OCI-LY7 (cell line): ENCODE measurements around the gene IRF2. TPM values are rescaled to one million over a fixed set of nuclear protein-coding genes. Genes with fewer than 3 reads are reported as not detected.
"Not testable (repeated sequence)": the region's sequence is repeated elsewhere in the genome, so short reads cannot be mapped to it uniquely, and the experiment has no call there.

ENCODE experiments used
- BruUV-seq: library from RNA; stranded (reverse); fragments of 400-500 nt; replicated peaks from 2 replicates; lab custom pipeline; 2021; lab: Mats Ljungman, UMichigan
- CTCF ChIA-PET: fragments of 300-600 bp; sonication (Branson Sonifier 250); formaldehyde crosslinking; loops from one replicate; lab custom pipeline; 2022; ENCODE audit warnings: antibody characterized with exemption; ENCODE audit not compliant: unreplicated experiment; lab: Charles Lee
- POLR2A ChIA-PET: fragments of 300-600 bp; sonication (Branson Sonifier 250); formaldehyde crosslinking; loops from one replicate; lab custom pipeline; 2022; ENCODE audit warnings: antibody characterized with exemption; lab: Charles Lee
- DNase-seq: peaks from one replicate; pipeline ENCODE4 v3.0.0-alpha.2; 2015; ENCODE audit warnings: low spot score
- H2AFZ ChIP-seq: fragments of 200-600 bp; sonication (generic), shearing (Covaris generic); 2 replicates; pipeline ENCODE4 v1.6.1; 2014; ENCODE audit warnings: mild to moderate bottlenecking, antibody characterized with exemption, low read length, moderate library complexity
- H3K27ac ChIP-seq: fragments of 200-600 bp; sonication (generic); 2 replicates; pipeline ENCODE4 v1.5.1; 2014; ENCODE audit warnings: mixed run types, low read depth, mild to moderate bottlenecking, moderate library complexity, low read length, inconsistent platforms; ENCODE audit not compliant: poor library complexity, severe bottlenecking
- H3K36me3 ChIP-seq: fragments of 200-600 bp; sonication (generic); 2 replicates; pipeline ENCODE4 v1.6.1; 2014; ENCODE audit warnings: mild to moderate bottlenecking, antibody characterized with exemption, low read length, moderate library complexity, mixed read lengths; ENCODE audit not compliant: insufficient read depth
- H3K4me1 ChIP-seq: fragments of 200-600 bp; sonication (generic); 2 replicates; pipeline ENCODE4 v1.5.1; 2014; ENCODE audit warnings: mild to moderate bottlenecking, low read length; ENCODE audit not compliant: insufficient read depth, poor library complexity, severe bottlenecking
- H3K4me2 ChIP-seq: fragments of 200-600 bp; sonication (generic); 2 replicates; pipeline ENCODE4 v1.6.1; 2014; ENCODE audit warnings: mild to moderate bottlenecking, low read length
- H3K4me3 ChIP-seq: fragments of 200-600 bp; sonication (generic); 2 replicates; pipeline ENCODE4 v1.5.1; 2014; ENCODE audit warnings: mild to moderate bottlenecking, low read depth, low read length; ENCODE audit not compliant: poor library complexity, severe bottlenecking
- H3K79me2 ChIP-seq: fragments of 200-600 bp; sonication (generic); 2 replicates; pipeline ENCODE4 v1.6.1; 2016; ENCODE audit warnings: low read depth, mild to moderate bottlenecking, low read length, moderate library complexity, mixed read lengths; ENCODE audit not compliant: insufficient read depth
- H3K9me2 ChIP-seq: fragments of 200-600 bp; sonication (generic); 2 replicates; pipeline ENCODE4 v1.6.1; 2016; ENCODE audit warnings: mild to moderate bottlenecking, low read length, mixed read lengths; ENCODE audit not compliant: insufficient read depth
- H3K9me3 ChIP-seq: fragments of 200-600 bp; sonication (generic); 2 replicates; pipeline ENCODE4 v1.6.1; 2014; ENCODE audit warnings: mild to moderate bottlenecking, mixed run types, low read length, mixed read lengths
- H4K20me1 ChIP-seq: fragments of 200-600 bp; sonication (generic); 2 replicates; pipeline ENCODE4 v1.6.1; 2014; ENCODE audit warnings: mild to moderate bottlenecking, antibody characterized with exemption, low read length, moderate library complexity, mixed read lengths; ENCODE audit not compliant: insufficient read depth
- CTCF ChIP-seq: fragments of 200-600 bp; sonication (generic); conservative IDR thresholded peaks from 2 replicates; pipeline ENCODE4 v1.5.1; 2014; ENCODE audit warnings: mild to moderate bottlenecking, antibody characterized with exemption, low read length, moderate library complexity, mixed read lengths
- EZH2phosphoT487 ChIP-seq: fragments of 200-600 bp; sonication (generic); IDR thresholded peaks from 2 replicates; pipeline ENCODE4 v1.6.1; 2018; ENCODE audit warnings: low read depth, borderline replicate concordance, mild to moderate bottlenecking, mixed run types, antibody characterized with exemption, low read length, moderate library complexity, mixed read lengths
- intact Hi-C: fragments of 100-400 bp; cut with micrococcal nuclease; formaldehyde crosslinking; loops from one replicate; pipeline ENCODE4 v1.10.0; 2022; ENCODE audit not compliant: unreplicated experiment
- small RNA-seq: library from RNA; depleted of rRNA; stranded (forward); fragments of <200 nt; gene quantifications from one replicate; pipeline ENCODE3, GENCODE V24; 2014
- total RNA-seq, 2 experiments: library from RNA; depleted of rRNA in 1 of 2; stranded (reverse); fragments of >200 nt in 1 of 2; shearing (Covaris generic) in 1 of 2; gene quantifications; 2 replicates each; pipeline ENCODE4 v1.2.3, GENCODE V29; 2014 to 2022

The IRF2 gene
- total RNA-seq, 2 experiments from 2014 or later: 32.3 to 37.8 TPM

DNA sequence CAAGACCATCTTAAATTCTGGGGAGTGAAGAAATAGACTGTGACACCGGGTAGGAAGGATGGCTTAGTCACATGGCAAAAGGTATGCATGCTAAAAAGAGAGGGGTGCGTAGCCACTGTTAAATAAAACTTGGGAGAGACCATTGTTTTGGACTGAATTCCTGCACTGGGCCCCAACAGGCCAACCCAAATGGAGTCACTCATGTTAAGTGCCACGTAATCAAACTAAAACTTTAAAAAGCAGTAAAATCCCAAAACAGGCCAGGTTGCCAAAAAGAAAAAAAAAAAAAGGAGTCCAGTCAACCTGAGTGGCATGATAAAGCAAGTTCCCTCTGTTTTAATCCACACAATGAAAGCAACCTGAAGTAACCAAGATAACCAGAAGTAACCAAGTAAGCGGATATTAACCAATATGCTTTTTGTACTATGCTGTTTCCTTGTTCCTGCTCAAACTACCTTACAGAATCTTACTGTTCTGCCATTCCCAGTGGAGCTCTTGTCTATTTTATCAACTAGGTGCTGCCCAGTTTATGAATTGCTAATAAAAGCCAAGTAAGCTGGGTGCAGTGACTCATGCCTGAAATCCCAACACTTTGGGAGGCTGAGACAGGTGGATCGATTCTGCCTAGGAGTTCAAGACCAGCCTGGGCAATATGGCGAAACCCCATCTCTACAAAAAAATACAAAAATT lies 132.0 kb downstream of the IRF2 start:
- no TSS peak for BruUV-seq

GRCh38 chr4:184339398-184340193 lies 134.8 kb downstream of the IRF2 start:
- POLR2A ChIA-PET: interaction anchor here (0.7 to 7.5 kb wide), 2 partner anchors 9 to 10 kb away, joined by 3 to 117 read pairs; no protein-coding TSS in a partner anchor
- H3K4me1 ChIP-seq: peaks cover 39% of the 10 kb centered on the region
- intact Hi-C loops, H3K4me3 ChIP-seq, DNase-seq, BruUV-seq, H3K9me2 ChIP-seq, H3K36me3 ChIP-seq, H3K27ac ChIP-seq, H3K4me2 ChIP-seq, H3K79me2 ChIP-seq, H4K20me1 ChIP-seq, H2AFZ ChIP-seq, CTCF ChIA-PET: not testable (repeated sequence)
- peaks cover 28% of the 10 kb centered on the region for H3K9me3 ChIP-seq

More for the DNA sequence above, 132.0 kb downstream of the IRF2 start:
- Histone ChIP-seq H3K79me2 (no peaks in the 10 kb centered on the region), H3K9me2 (no peaks in the 10 kb centered on the region), H3K36me3 (no peaks in the 10 kb centered on the region; the same call in 1 of the 2 replicates), H2AFZ (no peak overlapping the region), H3K4me2 (no peak overlapping the region), H3K4me3 (no peak overlapping the region), H3K4me1 (peaks cover 54% of the 10 kb centered on the region), H4K20me1 (no peaks in the 10 kb centered on the region), H3K27ac (no peak overlapping the region), H3K9me3 (peaks cover 15% of the 10 kb centered on the region)
- TF ChIP-seq CTCF (no peak), EZH2phosphoT487 (no peak)
- intact Hi-C loops: no loop called here
- ChIA-PET POLR2A (interaction anchor here (0.7 to 7.5 kb wide), 6 partner anchors 11 to 202 kb away, joined by 3 to 117 read pairs (median 3); no protein-coding TSS in a partner anchor), CTCF (no interaction called here)
- no peak for DNase-seq

- Histone ChIP-seq H3K27ac (no peak overlapping the region), H3K4me1 (peaks cover 26% of the 10 kb centered on the region), H3K36me3 (no peaks in the 10 kb centered on the region; the same call in 1 of the 2 replicates), H3K9me2 (no peaks in the 10 kb centered on the region), H3K9me3 (peaks cover 28% of the 10 kb centered on the region), H2AFZ (no peak overlapping the region), H4K20me1 (no peaks in the 10 kb centered on the region), H3K4me2 (no peak overlapping the region), H3K4me3 (no peak overlapping the region), H3K79me2 (no peaks in the 10 kb centered on the region)
- TF ChIP-seq EZH2phosphoT487: no peak
- no peak for TF ChIP-seq CTCF
- BruUV-seq: no TSS peak
- CTCF ChIA-PET: interaction anchor here (1.4 to 1.5 kb wide), 2 partner anchors 9 kb away, joined by 3 to 4 read pairs; no protein-coding TSS in a partner anchor
- intact Hi-C loops: no loop called here
- POLR2A ChIA-PET: interaction anchor here (0.6 to 2.1 kb wide), 11 partner anchors 9 to 909 kb away, joined by 3 to 14 read pairs (median 3); no protein-coding TSS in a partner anchor
- DNase-seq: no peak
Observed at GRCh38 chr4:184337907-184338306, 136.4 kb downstream of the IRF2 start.

Small RNAs within 50 kb of the gene (small RNA-seq; reads per million reads assigned to genes)
- not detected for gene RF00152

Other genes starting within 250 kb of the IRF2 start
- gene CASP3, start 174.9 kb upstream of the IRF2 start, total RNA-seq (2014; rRNA removed; shearing (Covaris generic)): 25.8 and 29.5 TPM in 2 replicates
- 39.2 and 44.7 TPM in 2 replicates for gene CASP3, start 174.9 kb upstream of the IRF2 start, total RNA-seq (2022)
- gene PRIMPOL, start 175.2 kb upstream of the IRF2 start, total RNA-seq (2014; rRNA removed; shearing (Covaris generic)): 8.8 and 9.2 TPM in 2 replicates
- 19.3 and 23.4 TPM in 2 replicates for gene PRIMPOL, start 175.2 kb upstream of the IRF2 start, total RNA-seq (2022)